H1 (cell line): Measurements from ENCODE around the gene PIP5K1B.

Source experiments
- BRCA1 ChIP-seq: IDR thresholded peaks from 2 replicates; pipeline ENCODE4 v1.6.1; 2012; ENCODE audit warnings: low read depth, low read length, improper control_type of control experiment
- CHD1 ChIP-seq: IDR thresholded peaks from 2 replicates; pipeline ENCODE4 v1.6.1; 2012; ENCODE audit warnings: low read depth, low read length, improper control_type of control experiment
- CHD2 ChIP-seq: IDR thresholded peaks from 2 replicates; pipeline ENCODE4 v1.6.1; 2012; ENCODE audit warnings: low read length, improper control_type of control experiment
- JUND ChIP-seq: IDR thresholded peaks from 2 replicates; pipeline ENCODE4 v1.6.1; 2011; ENCODE audit warnings: mild to moderate bottlenecking, improper control_type of control experiment, low read length
- KDM1A ChIP-seq: fragments of 200-600, 300-600 bp; sonication (generic); IDR thresholded peaks from 2 replicates; pipeline ENCODE4 v1.7.1; 2016; ENCODE audit warnings: mild to moderate bottlenecking, low read length, borderline replicate concordance
- MAFK ChIP-seq: IDR thresholded peaks from 2 replicates; pipeline ENCODE4 v1.6.1; 2012; ENCODE audit warnings: low read depth, mild to moderate bottlenecking, improper control_type of control experiment, low read length
- NRF1 ChIP-seq: IDR thresholded peaks from 2 replicates; pipeline ENCODE4 v1.6.1; 2011; ENCODE audit warnings: mild to moderate bottlenecking, low read depth, low read length, improper control_type of control experiment
- POLR2AphosphoS5 ChIP-seq: IDR thresholded peaks from 2 replicates; pipeline ENCODE4 v1.6.1; 2011; ENCODE audit warnings: low read depth, low read length
- SIN3A ChIP-seq, 2 experiments: IDR thresholded peaks in 1 of 2; conservative IDR thresholded peaks in 1 of 2; 2 replicates each; pipeline ENCODE4 v1.6.1; 2011 to 2012; ENCODE audit warnings: low read length in 2 of 2, improper control_type of control experiment in 1 of 2, low read depth in 1 of 2, mild to moderate bottlenecking in 1 of 2
- SP2 ChIP-seq: IDR thresholded peaks from 2 replicates; pipeline ENCODE4 v1.6.1; 2012; ENCODE audit warnings: mild to moderate bottlenecking, low read length, inconsistent platforms
- TAF1 ChIP-seq: IDR thresholded peaks from 2 replicates; pipeline ENCODE4 v1.6.1; 2011; ENCODE audit warnings: mild to moderate bottlenecking, low read depth, low read length
- YY1 ChIP-seq: IDR thresholded peaks from 2 replicates; pipeline ENCODE4 v1.6.1; 2011; ENCODE audit warnings: low read depth, mild to moderate bottlenecking, low read length
- TF ChIP-seq, protein P1 (sequence below), 3 experiments: IDR thresholded peaks; 1 replicate in 2 of 3; 2 replicates in 1 of 3; pipeline versions ENCODE4 v1.5.1 to v1.6.1; 2011; ENCODE audit warnings: low read length in 3 of 3, mild to moderate bottlenecking in 3 of 3, inconsistent platforms in 2 of 3, low read depth in 1 of 3, moderate library complexity in 1 of 3; ENCODE audit not compliant: insufficient read depth in 1 of 3; ENCODE audit errors: control extremely low read depth in 1 of 3
- TF ChIP-seq, protein P2 (sequence below): IDR thresholded peaks from 2 replicates; pipeline ENCODE4 v1.6.1; 2011; ENCODE audit warnings: low read depth, mild to moderate bottlenecking, low read length; ENCODE audit not compliant: insufficient read depth

DNA sequence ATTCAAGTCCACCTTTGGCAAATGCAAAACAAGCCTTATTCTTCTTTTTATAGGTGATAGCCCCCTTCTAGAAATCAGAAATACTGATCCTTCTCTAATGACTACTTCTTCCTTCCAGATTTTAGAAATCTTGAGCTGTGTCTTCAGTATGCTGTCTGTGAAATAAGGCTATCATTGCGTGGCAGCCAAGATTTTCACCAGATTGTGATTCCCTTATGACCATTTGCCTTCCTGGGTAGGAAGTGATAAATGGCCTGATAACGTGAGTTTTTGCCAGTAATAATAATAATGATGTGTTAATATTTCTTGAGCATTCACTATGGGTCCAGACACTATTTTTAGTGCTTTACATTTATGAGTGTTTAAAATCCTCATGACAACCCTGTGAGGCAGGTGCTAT lies 80.9 kb downstream of the PIP5K1B start:
- TF ChIP-seq TAF1 (no peak), SP2 (no peak), POLR2AphosphoS5 (no peak), KDM1A (no peak), JUND (no peak), NRF1 (no peak), CHD2 (no peak), BRCA1 (no peak), MAFK (no peak), SIN3A (conservative IDR thresholded peaks at IDR 0.05 in 1 of 2, IDR thresholded peaks at IDR 0.05 in 1 of 2; ENCODE audit: low read depth in 1 of 2, low read length in 2 of 2) (no peak), CHD1 (no peak), YY1 (no peak)
- TF ChIP-seq, protein P1, sequence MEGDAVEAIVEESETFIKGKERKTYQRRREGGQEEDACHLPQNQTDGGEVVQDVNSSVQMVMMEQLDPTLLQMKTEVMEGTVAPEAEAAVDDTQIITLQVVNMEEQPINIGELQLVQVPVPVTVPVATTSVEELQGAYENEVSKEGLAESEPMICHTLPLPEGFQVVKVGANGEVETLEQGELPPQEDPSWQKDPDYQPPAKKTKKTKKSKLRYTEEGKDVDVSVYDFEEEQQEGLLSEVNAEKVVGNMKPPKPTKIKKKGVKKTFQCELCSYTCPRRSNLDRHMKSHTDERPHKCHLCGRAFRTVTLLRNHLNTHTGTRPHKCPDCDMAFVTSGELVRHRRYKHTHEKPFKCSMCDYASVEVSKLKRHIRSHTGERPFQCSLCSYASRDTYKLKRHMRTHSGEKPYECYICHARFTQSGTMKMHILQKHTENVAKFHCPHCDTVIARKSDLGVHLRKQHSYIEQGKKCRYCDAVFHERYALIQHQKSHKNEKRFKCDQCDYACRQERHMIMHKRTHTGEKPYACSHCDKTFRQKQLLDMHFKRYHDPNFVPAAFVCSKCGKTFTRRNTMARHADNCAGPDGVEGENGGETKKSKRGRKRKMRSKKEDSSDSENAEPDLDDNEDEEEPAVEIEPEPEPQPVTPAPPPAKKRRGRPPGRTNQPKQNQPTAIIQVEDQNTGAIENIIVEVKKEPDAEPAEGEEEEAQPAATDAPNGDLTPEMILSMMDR (IDR thresholded peaks at IDR 0.05; ENCODE audit: control extremely low read depth in 1 of 3, insufficient read depth in 1 of 3, low read depth in 1 of 3, low read length in 3 of 3): no peak
- TF ChIP-seq, protein P2, sequence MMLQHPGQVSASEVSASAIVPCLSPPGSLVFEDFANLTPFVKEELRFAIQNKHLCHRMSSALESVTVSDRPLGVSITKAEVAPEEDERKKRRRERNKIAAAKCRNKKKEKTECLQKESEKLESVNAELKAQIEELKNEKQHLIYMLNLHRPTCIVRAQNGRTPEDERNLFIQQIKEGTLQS: no peak
